Osteoblast (primary cell): ENCODE measurements around the gene ZBTB7B. TPM values are rescaled to one million over a fixed set of nuclear protein-coding genes. Genes with fewer than 3 reads are reported as not detected.

ENCODE experiments used
- DNase-seq: peaks from one replicate; pipeline ENCODE4 v3.0.0; 2011; ENCODE audit warnings: low spot score, mixed read lengths; ENCODE audit not compliant: insufficient read length; ENCODE audit errors: missing footprints
- H2AFZ ChIP-seq: 2 replicates; pipeline ENCODE4 v1.6.0; 2011; ENCODE audit warnings: mild to moderate bottlenecking, low read length
- H3K27ac ChIP-seq: 2 replicates; pipeline ENCODE4 v1.5.1; 2011; ENCODE audit warnings: mild to moderate bottlenecking, low read depth, low read length, moderate library complexity
- H3K27me3 ChIP-seq: 2 replicates; pipeline ENCODE4 v1.6.0; 2012; ENCODE audit warnings: mild to moderate bottlenecking, control low read depth, inconsistent platforms, low read length, moderate library complexity; ENCODE audit not compliant: insufficient read depth
- H3K36me3 ChIP-seq: 2 replicates; pipeline ENCODE4 v1.5.1; 2011; ENCODE audit warnings: mild to moderate bottlenecking, low read length, control low read depth, moderate library complexity; ENCODE audit not compliant: insufficient read depth
- H3K4me1 ChIP-seq: 2 replicates; pipeline ENCODE4 v1.5.1; 2011; ENCODE audit warnings: mild to moderate bottlenecking, low read length, control low read depth, moderate library complexity; ENCODE audit not compliant: insufficient read depth
- H3K4me2 ChIP-seq: 2 replicates; pipeline ENCODE4 v1.6.0; 2011; ENCODE audit warnings: mild to moderate bottlenecking, low read length; ENCODE audit not compliant: insufficient read depth
- H3K4me3 ChIP-seq: fragments of 200-600 bp; sonication (generic); 3 replicates; pipeline ENCODE4 v1.5.1; 2012; ENCODE audit warnings: mild to moderate bottlenecking, low read length, inconsistent platforms; ENCODE audit not compliant: insufficient read depth
- H3K79me2 ChIP-seq: 2 replicates; pipeline ENCODE4 v1.6.0; 2012; ENCODE audit warnings: mild to moderate bottlenecking, low read length, control low read depth, inconsistent platforms; ENCODE audit not compliant: insufficient read depth
- H3K9me3 ChIP-seq: 2 replicates; pipeline ENCODE4 v1.5.1; 2011; ENCODE audit warnings: low read depth, low read length, control low read depth
- H4K20me1 ChIP-seq: 2 replicates; pipeline ENCODE4 v1.6.0; 2012; ENCODE audit warnings: mild to moderate bottlenecking, low read length, control low read depth; ENCODE audit not compliant: insufficient read depth
- CTCF ChIP-seq: IDR thresholded peaks from 2 replicates; pipeline ENCODE4 v1.5.1; 2011; ENCODE audit warnings: mild to moderate bottlenecking, low read depth, low read length, moderate library complexity; ENCODE audit errors: extremely low read depth
- total RNA-seq: library from RNA; depleted of rRNA; stranded (reverse); fragments of >200 nt; gene quantifications from 2 replicates; pipeline ENCODE4 v1.2.3, GENCODE V29; 2012

Gene ZBTB7B
- total RNA-seq, 1 donor, result 23.5 TPM

GRCh38 chr1:155062151-155062686 lies 59.6 kb downstream of the ZBTB7B start:
- Histone ChIP-seq H3K27me3 (no peaks in the 10 kb centered on the region), H3K4me1 (peaks cover 19% of the 10 kb centered on the region), H4K20me1 (peaks cover 20% of the 10 kb centered on the region), H3K79me2 (no peaks in the 10 kb centered on the region), H3K4me3 (no peak overlapping the region), H3K9me3 (no peaks in the 10 kb centered on the region), H2AFZ (no peak overlapping the region), H3K36me3 (peaks cover 13% of the 10 kb centered on the region), H3K27ac (no peak overlapping the region), H3K4me2 (no peak overlapping the region)
- no peak for DNase-seq
- TF ChIP-seq CTCF, result no peak

GRCh38 chr1:155062702-155063411 lies 60.3 kb downstream of the ZBTB7B start:
- Histone ChIP-seq H3K27ac (no peak overlapping the region), H3K79me2 (no peaks in the 10 kb centered on the region), H3K4me1 (peaks cover 19% of the 10 kb centered on the region), H3K4me3 (peak overlapping the region; percentile 97), H2AFZ (no peak overlapping the region), H3K36me3 (peaks cover 6% of the 10 kb centered on the region), H3K4me2 (peak overlapping the region; percentile 90), H4K20me1 (peaks cover 20% of the 10 kb centered on the region), H3K27me3 (no peaks in the 10 kb centered on the region), H3K9me3 (no peaks in the 10 kb centered on the region)
- peak; percentile 94 for DNase-seq
- peak; percentile 57 for TF ChIP-seq CTCF

- TF ChIP-seq CTCF, result no peak
- peak within 1 kb of the TSS; percentile 90 for H3K4me2 ChIP-seq
- no peaks in the 10 kb centered on the region for H3K36me3 ChIP-seq
- H3K9me3 ChIP-seq, result no peaks in the 10 kb centered on the region
- peak within 1 kb of the TSS; percentile 83 for H2AFZ ChIP-seq
- peak; percentile 99 for DNase-seq
- peak within 1 kb of the TSS; percentile 48 for H3K27ac ChIP-seq
- no peaks in the 10 kb centered on the region for H3K79me2 ChIP-seq
- H3K27me3 ChIP-seq, result no peaks in the 10 kb centered on the region
- H3K4me3 ChIP-seq, result peak within 1 kb of the TSS; percentile 97
- peaks cover 19% of the 10 kb centered on the region for H3K4me1 ChIP-seq
- H4K20me1 ChIP-seq, result peaks cover 20% of the 10 kb centered on the region
Measured at GRCh38 chr1:155063550-155064110, 61.0 kb downstream of the ZBTB7B start, which contains the start of gene EFNA4. Gene EFNA4 (plus strand): TSS chr1:155063740. CDS start chr1:155063824, 84 bp downstream.
